GM18511 (cell line): ENCODE results near the gene HTR1B.

ENCODE experiments used
- ATAC-seq: cut with Tn5 transposase; IDR thresholded peaks from one replicate; pipeline ENCODE4 v1.9.1; 2021; ENCODE audit warnings: mild to moderate bottlenecking, moderate library complexity; ENCODE audit not compliant: unreplicated experiment

The HTR1B gene, protein sequence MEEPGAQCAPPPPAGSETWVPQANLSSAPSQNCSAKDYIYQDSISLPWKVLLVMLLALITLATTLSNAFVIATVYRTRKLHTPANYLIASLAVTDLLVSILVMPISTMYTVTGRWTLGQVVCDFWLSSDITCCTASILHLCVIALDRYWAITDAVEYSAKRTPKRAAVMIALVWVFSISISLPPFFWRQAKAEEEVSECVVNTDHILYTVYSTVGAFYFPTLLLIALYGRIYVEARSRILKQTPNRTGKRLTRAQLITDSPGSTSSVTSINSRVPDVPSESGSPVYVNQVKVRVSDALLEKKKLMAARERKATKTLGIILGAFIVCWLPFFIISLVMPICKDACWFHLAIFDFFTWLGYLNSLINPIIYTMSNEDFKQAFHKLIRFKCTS

DNA sequence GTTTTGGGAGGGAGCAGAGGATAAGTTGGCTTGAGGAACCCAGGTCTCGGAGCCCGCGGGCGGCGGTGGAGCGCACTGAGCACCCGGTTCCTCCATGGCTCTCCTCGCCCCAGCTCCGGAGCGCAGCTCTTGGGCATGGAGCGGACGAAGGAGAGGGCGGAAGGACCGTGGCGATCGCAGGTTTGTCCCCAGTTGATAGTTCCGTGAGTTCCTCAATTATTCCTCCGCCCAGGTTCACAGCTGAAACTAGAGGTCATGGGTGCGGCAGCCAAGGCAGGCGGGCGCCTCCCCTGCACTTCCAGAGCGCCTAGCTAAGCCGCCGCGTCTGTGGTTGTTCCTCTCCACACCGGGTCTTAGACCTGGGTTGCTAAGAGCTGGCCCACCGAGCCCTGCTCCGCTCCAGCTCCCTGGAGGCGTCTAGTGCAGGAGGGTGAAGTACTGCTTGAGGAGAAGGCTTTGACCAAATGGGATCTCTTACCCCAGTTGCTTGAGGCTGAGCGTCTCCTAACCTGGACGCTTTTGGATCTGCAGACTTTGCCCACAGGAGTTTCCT lies at the start of gene HTR1B:
Gene HTR1B (minus strand): TSS at position 184 of the 553 bp plus-strand sequence. CDS start 88 bp downstream, at position 96.
- no peak for ATAC-seq

DNA sequence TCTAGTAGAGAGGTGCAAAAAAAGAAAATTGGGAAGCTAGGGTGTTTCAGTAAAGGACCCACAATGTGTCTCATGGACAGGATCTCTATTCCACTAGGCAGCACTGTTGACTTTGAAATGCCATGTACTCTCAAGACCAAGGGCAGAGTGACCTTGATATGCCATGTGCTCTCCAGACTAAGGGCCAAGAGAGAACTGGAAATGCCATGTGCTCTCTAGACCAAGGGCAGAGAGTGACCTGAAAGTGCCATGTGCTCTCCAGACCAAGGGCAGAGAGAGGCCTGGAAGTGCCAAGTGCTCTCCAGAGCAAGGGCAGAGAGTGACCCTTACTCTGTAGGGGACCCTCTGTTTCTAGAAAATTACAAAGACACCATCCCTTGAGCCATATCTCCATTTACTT lies 49.3 kb upstream of the HTR1B start:
- no peak for ATAC-seq

DNA sequence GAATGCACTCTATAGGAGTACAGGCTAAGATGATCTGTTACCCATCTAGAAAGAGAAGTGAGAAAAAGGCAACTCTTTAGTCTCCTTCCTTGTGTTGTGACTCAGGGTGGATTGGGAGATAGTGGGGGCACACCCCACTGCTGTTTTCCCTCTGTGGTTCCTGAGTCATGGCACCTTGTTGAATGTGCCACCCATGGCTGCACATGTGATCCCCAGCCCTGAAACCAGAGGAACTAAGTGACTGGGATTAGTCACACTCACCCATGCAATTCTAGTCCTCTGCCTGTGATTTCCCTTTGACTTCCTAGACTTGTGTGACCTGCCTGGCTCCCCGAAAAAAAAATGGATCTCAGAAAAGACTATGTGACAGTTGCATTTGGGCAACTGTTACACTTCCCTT lies 48.6 kb upstream of the HTR1B start:
- ATAC-seq: no peak

DNA sequence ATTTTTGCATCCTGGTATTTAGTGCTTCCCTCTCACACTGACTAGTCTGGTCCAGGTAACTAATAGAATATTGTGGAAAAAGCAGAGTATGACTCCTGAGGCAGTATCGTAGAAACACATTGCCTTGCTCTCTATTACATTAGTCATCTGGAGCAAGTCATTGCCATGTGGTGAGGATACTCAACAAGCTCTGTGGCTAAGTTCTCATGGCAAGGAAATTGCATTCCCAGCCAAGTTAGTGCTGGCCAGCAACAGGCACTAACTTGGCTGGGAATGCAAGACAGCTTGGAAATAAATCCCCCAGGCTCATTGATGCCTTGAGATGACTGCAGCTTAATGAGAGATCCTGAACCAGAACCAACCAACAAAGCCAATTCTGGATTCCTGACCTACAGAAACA lies 39.7 kb upstream of the HTR1B start:
- no peak for ATAC-seq

DNA sequence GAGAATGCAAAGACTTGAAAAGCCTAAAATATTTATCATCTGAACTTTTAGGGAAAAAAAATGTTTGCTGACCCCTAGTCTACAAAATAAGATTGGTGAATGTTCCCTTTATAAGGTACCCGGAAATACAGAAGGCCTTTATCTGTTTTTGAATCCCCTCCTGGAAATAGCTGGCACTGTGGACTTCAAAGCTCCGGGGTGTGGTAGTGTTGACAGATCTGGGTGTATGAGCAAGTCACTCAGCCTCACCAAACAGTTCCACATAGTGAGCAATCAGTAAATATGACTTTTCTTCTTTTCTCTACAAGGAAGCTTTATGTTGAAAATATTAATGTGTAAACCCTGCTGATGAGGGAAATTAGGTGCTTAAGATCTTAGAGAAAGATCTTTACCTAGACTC lies 29.2 kb upstream of the HTR1B start:
- ATAC-seq: no peak

DNA sequence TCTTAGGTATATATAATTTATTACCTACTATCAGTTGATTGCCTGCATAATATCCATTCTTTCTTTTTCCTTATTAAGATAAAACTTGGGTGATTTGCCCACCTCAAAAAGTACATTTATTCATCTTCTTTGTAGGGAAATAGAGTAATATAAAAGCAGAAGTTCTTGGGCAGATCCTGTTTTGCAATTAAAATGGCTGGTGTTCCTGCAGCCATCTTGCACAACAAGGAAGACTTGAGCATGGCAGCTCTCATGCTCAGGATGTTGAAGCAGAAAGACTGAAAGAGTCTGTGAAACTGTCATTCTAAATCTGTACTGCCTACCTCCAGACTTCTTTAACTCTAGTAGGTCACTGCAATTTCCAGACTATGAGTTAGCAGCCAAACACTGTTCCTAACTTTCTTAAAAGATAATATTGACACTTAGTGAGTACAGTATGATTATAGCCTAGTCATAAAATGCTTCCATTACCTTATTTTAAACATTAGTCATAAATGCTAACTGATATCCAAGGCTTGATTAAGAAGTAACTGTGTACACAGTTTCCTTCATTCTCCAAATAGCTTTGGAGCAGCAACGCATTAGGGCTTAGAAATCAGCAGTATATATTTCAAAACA lies 24.6 kb upstream of the HTR1B start:
- no peak for ATAC-seq

DNA sequence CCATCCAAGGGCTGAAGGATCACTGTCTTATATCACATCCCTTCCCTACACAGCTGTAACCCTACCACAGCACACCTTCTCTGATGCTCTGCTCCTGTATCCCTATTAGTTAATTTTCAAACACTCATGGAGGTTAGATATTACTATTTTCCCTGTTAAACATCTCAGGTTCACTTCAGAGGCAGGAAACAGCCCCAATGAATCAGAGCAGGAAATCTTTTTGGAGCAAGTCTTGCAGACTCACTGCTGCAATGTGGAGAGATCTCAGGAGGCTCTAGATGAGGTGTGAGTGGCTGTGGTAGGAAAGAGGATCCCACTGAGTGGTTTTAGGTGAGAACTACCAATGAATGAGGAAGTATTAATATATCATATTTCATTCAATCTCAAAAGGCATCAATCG lies 19.7 kb upstream of the HTR1B start:
- ATAC-seq: no peak

DNA sequence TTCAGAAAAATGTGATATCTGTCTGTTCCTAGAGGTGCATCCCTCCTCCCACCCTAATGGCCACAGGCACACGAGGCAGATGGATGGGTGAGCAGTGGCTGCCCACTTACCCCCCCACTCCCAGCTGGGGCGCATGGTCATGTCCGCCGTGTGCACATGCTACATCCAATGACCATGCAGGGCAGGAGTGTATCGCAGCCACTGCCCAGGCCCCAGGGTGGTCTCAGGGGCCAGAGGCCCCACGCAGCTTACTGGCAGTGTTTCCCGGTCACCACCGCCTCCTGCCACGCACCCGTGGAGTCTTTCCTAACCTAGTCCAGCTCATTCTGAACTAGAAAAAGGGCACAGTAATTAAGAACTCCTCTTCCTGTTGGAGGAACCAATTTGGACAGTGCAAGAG lies 11.7 kb upstream of the HTR1B start:
- no peak for ATAC-seq

DNA sequence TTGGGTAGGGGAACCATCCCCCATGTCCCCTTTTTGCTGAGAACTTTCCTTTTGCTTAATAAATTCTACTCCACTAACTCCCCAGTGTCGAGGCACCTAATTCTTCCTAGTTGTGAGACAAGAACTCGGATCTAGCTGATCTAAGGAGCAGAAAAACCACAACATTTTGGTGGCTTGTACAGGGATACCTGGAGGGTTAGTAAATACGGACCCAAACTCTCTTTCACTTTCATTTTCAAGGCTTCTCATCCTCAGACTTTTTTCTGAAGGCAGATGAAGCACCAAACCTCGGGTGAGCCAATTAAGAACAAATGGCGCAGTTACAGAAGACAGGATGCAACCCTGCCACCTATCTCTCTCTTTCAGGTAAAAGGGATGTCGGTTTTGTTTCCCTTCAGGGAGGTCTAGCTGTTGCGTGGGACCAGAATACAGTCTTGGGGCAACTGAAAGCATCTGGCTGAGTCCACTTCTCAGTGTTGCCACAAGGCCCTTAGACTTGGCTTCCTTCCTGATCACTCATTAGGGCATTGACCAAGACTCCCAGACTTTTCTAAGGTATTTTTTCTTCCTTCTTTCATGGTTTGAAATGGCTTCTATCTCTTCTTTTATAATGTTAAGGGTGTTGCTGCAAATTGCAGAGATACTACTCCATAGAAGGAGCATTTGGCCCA lies 11.1 kb upstream of the HTR1B start:
- no peak for ATAC-seq

DNA sequence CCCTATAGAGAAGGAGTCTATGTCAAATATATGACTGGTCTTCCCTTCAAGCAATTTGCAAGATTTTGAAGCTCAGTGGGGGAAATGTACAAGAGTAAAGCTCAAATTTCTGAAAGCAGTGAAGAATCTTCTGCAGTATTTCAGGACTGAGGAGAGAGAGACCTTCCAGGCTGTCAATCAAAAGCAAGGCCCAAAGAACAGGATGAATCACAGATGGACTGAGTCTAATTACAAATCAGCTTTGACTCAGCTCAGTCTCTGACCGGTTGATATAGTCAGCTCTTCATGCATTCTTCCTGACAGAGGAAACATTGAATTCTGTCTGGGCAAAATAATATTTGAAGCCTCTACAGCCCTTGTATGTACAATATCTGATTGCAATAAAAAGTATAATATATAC lies 7.7 kb upstream of the HTR1B start:
- no peak for ATAC-seq

DNA sequence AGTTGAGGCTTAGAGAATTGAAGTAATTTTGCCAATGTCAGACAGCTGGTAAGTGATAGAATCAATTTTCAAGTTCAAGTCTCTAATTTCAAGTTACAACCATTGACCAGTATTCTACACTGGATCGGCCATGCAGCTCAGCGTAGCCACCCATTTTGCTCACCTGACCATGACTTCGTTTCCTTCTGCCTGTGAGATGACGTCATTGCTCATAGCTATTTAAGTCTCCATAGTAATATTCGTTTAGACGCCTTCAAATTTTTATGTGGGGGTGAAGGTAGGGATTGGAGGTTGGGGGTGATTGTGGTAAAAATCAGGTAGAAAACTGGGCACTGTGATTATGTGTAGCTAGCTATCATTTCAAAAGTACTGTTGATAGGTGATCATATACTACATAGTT lies 5.6 kb upstream of the HTR1B start:
- no peak for ATAC-seq

DNA sequence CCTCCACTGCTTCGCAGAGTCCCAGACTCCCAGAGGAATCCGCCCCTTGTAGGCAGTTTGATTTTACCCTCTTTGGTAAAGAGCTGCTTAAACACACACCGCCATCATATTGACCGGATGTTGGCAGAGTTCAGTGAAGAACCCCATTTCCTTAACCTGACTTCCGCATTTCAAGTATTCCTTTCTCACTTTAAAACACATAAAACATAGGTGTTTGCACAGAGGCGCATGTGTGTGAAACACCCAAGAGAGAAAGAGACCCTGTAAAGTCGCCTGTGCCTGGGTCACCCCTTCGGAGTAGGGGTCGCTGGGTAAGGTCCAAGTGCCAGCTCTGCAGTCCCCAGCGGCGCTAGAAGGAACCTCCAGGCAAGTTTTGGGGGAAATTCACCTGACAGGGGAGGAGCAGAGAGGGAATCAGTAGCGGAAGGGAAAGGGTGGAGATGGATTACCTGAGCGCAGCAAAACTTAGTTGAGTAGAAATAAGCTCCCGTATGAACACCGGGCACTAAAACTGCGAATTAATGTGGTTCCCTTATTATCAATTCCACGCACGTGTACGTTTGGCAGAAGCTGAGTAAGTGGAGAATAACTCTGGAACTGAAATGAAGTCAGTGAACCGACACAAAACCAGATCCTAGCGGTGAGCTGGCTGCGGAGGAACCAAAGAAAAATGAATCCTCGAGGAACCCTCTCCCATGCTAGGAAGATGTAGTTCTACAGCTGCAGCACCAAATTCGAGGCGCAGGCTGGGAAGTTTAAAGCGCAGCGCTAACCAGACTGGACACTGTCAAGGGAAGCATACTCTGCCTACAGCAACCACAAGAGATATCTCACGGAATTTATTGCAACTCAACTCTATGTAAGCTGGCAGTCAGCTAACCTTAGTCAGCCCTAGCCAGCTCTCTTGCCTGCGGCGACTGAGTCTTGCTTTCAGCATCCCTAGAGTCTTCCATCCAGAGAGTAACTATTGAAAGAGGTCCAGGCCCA lies 3.5 kb upstream of the HTR1B start:
- ATAC-seq: peak; percentile 84

DNA sequence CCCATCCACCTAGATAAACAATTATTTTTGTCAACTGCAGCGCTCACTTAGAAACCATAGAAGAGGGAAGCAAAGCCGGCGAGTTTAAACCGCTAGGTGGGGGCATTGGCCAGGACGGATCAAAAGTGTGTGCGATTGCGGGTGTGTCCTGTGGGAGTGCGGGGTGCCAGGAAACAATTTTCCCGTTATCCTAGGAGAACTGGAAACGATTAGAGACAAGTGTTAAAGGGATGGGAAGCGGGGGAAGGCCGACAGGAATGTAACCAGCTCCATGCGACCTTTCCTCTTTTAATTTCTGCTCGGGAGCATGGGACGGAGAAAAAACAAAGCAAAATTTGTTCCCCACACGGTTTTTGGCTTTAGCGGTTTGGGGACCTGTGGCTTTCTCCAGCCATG lies 2.8 kb upstream of the HTR1B start:
- peak; percentile 87 for ATAC-seq

DNA sequence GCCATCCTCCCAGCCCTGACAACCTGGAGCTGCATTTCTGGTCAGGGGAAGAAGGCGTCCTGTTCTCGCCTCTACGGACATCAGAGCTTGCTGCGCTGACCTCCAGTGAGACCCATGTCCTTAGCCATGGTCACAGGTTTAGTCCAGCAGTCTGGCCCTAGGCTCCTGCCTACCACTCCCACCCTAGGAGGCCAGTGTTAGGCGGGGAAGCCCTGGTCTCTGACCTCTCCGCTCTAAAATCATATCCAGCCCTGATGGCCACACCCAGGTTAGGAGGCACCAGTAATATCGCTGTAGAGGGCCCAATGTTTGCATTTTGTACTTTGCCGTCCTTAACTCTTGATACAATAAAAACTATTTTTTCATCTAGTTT lies 1.2 kb upstream of the HTR1B start:
- ATAC-seq: no peak

DNA sequence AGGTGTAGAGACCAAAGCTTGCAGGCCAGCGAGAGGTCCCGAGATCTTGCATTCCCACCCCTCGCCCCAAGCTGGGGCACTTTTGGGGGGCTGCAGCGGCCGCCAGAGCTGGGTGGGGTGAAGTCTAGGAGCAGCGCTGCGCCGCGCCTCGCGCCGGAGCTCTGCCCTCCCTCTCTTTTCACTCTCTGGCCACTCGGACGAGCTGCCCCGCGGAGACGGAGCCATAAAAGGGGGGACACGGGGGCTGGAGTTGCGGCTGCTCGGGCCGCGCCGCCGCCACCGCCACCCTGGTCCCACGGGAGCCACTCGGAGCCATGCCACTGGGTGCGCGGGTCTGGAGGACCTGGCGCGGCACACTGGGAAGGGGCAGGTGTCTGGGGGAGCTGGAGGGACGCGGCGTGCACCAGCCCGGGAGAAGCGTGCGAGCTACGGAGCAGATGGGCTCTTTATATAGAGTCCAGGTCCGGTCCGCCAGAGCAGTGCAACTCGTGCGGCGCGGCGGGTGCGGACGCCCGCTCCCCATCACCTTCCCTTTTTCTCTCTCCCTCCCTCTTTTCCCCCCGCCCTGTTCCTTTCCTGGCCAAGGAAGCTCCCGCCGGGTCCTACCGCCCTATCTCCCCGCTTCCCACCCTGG lies 687 bp upstream of the HTR1B start:
- no peak for ATAC-seq

DNA sequence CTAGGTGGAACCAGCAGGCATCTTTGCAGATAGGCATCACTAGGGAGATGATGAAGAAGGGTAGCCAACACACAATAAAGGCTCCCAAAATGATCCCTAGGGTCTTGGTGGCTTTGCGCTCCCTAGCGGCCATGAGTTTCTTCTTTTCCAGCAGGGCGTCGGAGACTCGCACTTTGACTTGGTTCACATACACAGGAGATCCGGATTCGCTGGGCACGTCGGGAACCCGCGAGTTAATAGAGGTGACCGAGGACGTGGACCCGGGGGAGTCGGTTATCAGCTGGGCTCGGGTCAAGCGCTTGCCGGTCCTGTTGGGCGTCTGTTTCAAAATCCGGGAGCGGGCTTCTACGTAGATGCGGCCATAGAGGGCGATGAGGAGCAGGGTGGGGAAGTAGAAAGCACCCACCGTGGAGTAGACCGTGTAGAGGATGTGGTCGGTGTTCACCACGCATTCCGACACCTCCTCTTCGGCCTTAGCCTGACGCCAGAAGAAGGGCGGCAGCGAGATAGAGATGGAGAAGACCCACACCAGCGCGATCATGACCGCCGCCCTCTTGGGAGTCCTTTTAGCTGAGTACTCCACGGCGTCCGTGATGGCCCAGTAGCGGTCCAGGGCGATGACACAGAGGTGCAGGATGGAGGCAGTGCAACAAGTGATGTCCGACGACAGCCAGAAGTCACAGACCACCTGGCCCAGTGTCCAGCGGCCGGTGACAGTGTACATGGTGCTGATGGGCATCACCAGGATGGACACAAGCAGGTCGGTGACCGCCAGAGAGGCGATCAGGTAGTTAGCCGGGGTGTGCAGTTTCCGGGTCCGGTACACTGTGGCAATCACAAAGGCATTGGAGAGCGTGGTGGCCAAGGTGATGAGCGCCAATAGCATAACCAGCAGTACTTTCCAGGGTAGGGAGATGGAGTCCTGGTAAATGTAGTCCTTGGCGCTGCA lies 658 bp downstream of the HTR1B start:
- no peak for ATAC-seq

DNA sequence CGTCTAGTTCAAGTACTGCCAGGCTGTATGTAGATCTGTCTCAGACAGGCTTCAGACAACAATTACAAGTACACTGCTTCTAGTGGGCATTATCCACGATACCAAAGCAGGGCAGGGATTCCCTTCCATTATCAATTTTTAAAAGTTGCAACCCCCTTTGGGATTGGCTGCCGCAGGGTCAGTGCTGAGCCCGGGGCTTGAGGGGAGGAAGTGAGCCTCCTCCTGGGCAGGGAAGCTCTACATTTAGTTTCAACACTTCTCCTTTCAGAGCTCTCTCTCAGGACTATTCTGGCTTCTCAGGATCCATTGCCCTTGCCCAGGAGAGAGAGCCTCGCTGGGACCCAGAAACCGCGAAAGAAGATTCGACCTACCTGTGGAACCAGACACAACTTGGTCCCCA lies 1.5 kb downstream of the HTR1B start:
- no peak for ATAC-seq

DNA sequence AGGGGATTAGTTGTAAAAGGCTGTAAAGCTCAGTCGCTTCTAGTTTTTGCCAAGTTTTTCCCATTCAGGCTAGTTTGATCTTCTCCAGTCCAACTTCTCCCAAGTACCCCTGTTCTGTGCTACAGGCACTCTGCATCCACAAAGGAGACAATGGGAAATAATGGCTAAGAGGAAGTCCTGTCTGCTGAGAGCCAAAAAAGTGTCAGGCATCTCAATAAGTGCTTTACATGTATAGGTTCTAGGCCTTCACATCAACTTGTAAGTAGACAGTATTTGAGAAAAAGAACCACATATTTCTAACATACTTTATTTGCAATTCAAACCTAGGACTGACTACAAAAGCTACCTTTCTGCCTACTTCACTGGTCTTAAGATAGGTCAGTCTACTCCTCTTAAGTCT lies 4.9 kb downstream of the HTR1B start:
- ATAC-seq: no peak

DNA sequence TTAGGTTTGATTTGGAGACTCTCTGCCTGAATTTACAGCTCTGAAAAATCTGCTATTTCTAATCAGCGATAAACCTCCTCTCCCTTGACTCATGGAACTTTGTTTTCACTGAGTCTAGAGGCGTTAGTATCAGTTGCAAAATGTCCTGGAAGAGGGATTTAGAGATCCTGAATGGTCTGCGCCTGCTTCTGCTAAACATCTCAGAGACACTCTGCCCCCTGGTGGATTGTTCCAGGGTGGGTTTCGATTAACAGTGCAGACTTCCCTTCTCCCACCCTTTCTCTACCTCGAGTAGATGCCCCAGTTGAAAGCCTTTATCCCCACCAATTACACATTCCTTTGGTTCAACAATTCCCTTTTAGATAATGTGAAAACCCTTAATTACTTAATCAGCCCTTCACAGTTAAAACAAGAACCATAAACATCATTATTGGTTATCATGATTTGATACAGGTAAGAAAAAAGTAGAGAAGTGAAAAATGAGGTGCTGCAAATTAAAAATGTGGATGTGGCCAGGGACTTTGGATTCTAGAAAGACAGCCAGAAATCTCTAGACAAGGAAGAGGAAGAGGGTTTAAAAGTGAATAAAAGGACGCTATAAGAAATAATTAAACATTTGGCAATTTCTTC lies 5.5 kb downstream of the HTR1B start:
- ATAC-seq: peak; percentile 81
